PFSK-1 (cell line): ENCODE results near the gene PRC1. TPM values are rescaled to one million over a fixed set of nuclear protein-coding genes. Genes with fewer than 3 reads are reported as not detected.
A peak's percentile ranks its signal among the peaks of the same experiment; 100 is the strongest.

ENCODE experiments used
- FOXP2 ChIP-seq: optimal IDR thresholded peaks from 2 replicates; pipeline ENCODE3; 2011; ENCODE audit warnings: borderline replicate concordance, control low read depth, inconsistent platforms; ENCODE audit not compliant: insufficient read depth; ENCODE audit errors: extremely low read length, extremely low read depth
- POLR2AphosphoS5 ChIP-seq: IDR thresholded peaks from 2 replicates; pipeline ENCODE4 v1.6.1; 2012; ENCODE audit warnings: low read depth, mild to moderate bottlenecking, control low read depth, low read length, moderate library complexity
- REST ChIP-seq, 2 experiments: IDR thresholded peaks; 2 replicates each; pipeline versions ENCODE4 v1.6.1 to v1.8.0; 2011 to 2012; ENCODE audit warnings: low read depth in 2 of 2, low read length in 2 of 2, control low read depth in 1 of 2, inconsistent platforms in 1 of 2, mild to moderate bottlenecking in 1 of 2, moderate library complexity in 1 of 2; ENCODE audit not compliant: insufficient read depth in 1 of 2
- SIN3A ChIP-seq: IDR thresholded peaks from 2 replicates; pipeline ENCODE4 v1.6.1; 2012; ENCODE audit warnings: mild to moderate bottlenecking, low read length, moderate library complexity, borderline replicate concordance; ENCODE audit not compliant: insufficient read depth
- TAF1 ChIP-seq: IDR thresholded peaks from 2 replicates; pipeline ENCODE4 v1.6.1; 2012; ENCODE audit warnings: low read length, control low read depth, borderline replicate concordance; ENCODE audit not compliant: insufficient read depth
- polyA plus RNA-seq: library from polyadenylated mRNA; unstranded; fragments of >200 nt; gene quantifications from one replicate; pipeline ENCODE4 v1.2.1, GENCODE V29; 2012; ENCODE audit warnings: low read depth, missing spikeins; ENCODE audit not compliant: insufficient read length

Gene PRC1
- polyA plus RNA-seq = 116 TPM

GRCh38 chr15:90994417-90995311 lies at the start of gene PRC1:
Gene PRC1, minus strand, starts transcription at chr15:90994535. Its CDS starts 118 bp downstream, at chr15:90994417.
- peak; percentile 92 for TF ChIP-seq FOXP2
- TF ChIP-seq TAF1 = no peak
- no peak for TF ChIP-seq REST (IDR thresholded peaks at IDR 0.05; ENCODE audit: insufficient read depth in 1 of 2, low read depth in 2 of 2, low read length in 2 of 2)
- TF ChIP-seq POLR2AphosphoS5 = peak; percentile 81
- peak; percentile 54; the same call in 1 of the 2 replicates for TF ChIP-seq SIN3A

- TF ChIP-seq TAF1 (no peak), POLR2AphosphoS5 (no peak), SIN3A (no peak), REST (IDR thresholded peaks at IDR 0.05; ENCODE audit: insufficient read depth in 1 of 2, low read depth in 2 of 2, low read length in 2 of 2) (no peak), FOXP2 (no peak)
These were observed 49.0 kb upstream of the PRC1 start for GRCh38 chr15:91043202-91043874.

GRCh38 chr15:91040856-91041255 lies 46.5 kb upstream of the PRC1 start:
- TF ChIP-seq REST (IDR thresholded peaks at IDR 0.05; ENCODE audit: insufficient read depth in 1 of 2, low read depth in 2 of 2, low read length in 2 of 2) (no peak), TAF1 (no peak), FOXP2 (no peak), POLR2AphosphoS5 (no peak), SIN3A (no peak)

DNA sequence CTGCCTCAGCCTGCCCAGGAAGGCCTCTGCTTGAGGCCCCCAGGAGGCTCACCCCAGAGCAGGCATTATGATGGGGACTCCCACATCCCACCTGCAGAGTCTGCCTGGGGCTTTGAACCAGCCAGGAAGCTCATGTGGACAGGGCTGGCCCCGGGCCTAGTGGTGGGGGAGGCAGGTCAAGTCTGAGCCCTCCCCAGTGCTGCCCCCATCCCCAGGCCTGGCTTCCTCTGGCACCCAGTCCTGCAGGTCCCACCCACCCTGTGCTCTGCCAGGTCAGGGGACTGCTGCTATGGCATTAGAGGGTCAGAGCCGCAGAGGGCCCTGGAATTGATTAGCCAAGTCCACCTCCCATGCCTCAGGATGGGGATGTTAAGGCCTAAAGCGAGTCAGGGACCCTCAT lies 45.7 kb upstream of the PRC1 start:
- TF ChIP-seq SIN3A = no peak
- no peak for TF ChIP-seq FOXP2
- TF ChIP-seq POLR2AphosphoS5 = no peak
- TF ChIP-seq TAF1 = no peak
